GM21390 (cell line): ENCODE measurements around the gene GGT1.
"Not testable (repeated sequence)": the region's sequence is repeated elsewhere in the genome, so short reads cannot be mapped to it uniquely, and the experiment has no call there.

Experiments
- ATAC-seq: cut with Tn5 transposase; IDR thresholded peaks from one replicate; pipeline ENCODE4 v1.9.1; 2021; ENCODE audit not compliant: unreplicated experiment

GGT1 gene

DNA sequence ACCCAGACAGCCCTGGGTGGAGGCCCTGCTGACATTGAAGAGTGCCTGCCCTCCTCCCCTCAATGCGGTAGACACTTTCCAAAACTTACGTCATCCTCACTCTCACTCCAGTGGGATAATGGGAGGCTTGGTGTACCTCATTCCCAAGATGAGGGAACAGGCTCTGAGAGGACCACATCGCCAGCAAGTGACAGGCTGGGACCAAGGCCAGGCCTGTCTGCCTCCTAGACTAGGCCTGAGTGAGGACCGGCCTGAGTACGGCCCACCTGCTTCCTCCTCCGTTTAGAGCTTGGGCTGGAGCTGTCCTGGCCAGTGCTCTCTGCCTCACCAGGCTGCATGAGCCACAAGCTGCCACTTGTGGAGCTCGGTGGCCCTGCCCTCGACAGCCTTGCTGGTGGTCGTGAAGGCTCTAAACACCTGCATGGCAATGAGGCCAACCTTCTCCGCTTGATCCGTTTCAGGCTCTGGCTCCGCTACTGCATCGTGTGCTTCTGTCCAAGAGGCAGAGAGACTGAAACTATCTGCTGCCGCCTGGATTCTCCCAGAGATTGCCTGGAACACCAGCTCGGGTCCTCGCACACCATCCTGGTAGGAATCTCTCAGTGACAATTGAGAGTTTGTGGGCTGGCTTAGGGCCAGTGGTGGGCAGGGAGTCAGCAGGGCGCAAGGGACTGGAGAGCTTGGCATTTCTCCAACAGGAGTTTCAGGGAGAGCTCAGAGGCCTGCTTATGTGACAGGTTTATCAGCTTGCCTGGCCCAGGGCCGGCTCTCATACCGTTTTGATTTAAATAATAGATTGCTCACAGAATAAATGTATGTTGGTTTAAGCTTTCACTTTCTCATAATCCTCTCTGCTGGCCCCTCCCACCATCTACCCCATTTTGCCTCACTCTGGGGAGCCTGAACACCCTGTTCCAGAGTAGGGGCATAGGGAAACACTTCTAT, 19.5 kb upstream of the GGT1 start:
- ATAC-seq = no peak

DNA sequence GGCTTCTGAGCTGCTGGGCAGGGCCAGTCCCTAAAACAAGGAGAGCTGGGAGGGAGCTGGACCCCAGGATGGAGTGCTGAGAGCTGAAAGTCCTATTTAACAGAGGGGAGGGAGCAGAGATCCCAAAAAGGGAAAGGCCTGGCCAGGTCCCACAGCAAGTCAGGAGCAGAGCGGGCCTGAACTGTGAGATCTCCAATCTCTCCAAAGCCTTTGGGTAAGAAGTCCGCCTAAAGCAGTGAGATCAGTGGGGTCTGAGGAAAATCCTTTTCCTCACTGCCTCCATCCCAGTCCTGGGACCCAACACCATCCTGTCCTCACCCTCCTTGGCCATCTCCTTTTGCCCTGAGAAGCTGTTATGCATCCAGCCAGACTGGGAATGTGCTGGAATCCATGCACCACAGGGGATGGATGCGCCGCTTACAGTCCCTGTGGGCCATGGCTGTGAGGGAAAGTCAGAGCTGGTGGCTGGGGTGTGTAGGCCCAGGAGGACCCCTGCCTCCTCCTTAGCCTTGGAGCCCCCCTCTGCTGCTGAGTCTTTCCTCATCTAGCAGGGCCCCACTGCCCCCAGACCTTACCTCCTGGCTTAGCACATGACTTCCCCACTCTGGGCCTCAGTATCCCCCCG, 18.7 kb upstream of the GGT1 start:
- no peak for ATAC-seq

DNA sequence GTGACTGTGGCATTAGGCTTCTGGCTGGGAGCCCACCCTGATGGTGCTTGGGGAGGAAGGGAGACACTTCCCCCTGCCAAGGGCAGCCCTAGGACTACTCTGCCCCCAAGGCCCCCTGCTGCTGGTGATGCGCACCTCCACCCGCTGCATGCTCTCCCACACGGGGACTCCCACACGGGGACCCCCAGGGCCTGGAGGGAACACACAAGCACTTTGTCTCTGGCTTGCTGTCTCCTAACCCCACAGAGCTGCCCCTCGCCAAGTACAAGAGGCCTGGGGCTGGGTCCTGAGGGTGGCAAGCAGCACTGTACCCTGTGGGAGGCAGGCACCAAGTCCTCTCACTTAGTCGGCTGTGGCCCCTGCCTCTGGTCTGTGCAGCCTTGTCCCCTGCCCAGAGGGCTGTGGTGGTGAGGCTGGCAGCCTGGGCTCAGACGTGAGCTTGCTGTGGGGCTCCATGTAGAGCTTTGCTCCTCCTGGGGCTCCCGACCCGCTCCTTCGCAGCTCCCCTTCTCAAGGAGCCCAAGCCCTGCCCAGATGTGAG, 18.1 kb upstream of the GGT1 start:
- no peak for ATAC-seq

DNA sequence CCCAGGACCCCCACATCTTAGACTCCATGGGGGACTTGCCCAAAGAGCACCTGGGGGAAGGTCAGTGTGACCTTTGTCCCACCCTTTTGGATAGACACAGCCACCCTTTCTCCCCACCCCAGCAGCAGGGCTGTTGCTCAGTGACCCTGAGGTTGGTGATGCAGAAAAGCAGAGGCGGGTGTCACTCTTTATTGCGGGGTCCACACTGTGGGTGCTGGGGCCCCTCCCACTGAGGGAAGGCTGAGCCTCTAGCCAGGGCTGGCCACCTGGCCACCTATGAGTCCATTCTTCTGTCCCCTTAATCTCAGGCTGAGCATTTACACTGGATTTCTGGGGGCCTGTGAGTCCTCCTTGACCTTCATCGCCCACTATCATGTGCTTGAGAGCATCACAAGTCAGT, 17.5 kb upstream of the GGT1 start:
- ATAC-seq = no peak

DNA sequence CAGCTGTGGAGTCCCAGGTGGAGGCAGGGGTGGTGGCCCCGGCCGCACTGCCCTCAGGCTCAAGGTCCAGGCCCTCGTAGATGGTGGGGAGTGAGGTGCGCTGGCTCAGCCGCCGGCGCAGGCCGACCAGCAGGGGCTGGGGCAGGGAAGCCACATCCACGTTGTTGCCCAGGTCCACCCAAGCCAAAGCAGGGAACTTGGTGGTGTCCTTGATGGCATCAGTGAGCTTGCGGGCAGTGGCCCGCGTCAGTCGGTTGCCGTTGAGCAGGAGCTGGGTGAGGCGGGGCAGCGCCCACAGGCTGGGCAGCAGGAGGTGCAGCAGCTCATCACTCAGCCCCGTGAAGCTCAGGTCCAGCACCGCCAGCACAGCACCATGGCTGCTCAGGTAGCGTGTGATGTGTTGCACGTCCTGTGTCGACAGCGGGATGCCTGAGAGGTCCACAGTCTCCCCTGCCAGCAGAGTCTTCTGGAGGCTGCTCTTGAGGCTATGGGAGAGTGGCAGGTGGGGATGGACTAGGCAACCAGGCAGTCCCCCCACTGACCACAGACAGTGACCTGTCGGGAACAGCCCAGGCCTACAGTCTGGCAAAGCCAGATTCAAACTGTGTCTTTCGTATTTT, 17.0 kb upstream of the GGT1 start:
- ATAC-seq = no peak

DNA sequence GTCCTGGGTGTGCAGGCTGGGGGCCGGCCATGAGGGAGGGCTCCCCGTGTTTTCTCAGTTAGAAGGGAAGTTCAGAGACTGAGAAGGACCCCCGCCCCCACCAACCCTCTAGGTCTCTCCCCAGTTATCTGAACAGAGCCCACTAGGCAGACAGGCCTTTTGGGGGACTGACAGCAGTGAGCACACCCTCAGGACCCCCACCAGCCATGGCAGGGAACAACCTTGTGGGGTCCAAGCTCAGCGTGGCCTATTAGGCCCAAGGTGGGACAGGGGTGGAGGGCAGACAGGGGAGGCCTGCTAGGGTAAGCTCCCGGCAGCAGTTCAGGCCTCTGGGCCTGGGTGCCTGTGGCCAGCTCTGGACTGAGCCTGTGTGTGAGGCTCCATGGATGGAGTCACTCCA, 15.7 kb upstream of the GGT1 start:
- ATAC-seq = no peak

DNA sequence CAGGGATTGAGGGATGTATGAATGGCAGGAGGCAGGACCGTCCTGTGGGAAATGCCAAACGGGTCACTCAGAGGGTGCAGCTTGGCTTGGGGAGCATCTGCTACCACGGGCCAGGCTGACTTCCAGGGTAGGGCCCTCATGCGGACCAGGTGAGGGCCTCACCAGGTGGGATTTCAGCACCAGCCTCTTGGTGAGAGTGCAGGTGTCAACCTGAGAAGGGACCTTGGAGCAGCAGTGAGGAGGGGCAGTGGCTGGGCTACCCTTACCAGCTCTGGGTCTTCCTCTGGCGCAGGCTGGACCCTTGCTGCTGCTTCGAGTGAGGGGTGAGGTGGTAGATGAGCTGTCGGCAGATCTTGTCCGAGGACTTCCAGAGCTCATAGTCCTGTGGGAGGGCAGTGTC, 15.0 kb upstream of the GGT1 start:
- no peak for ATAC-seq

DNA sequence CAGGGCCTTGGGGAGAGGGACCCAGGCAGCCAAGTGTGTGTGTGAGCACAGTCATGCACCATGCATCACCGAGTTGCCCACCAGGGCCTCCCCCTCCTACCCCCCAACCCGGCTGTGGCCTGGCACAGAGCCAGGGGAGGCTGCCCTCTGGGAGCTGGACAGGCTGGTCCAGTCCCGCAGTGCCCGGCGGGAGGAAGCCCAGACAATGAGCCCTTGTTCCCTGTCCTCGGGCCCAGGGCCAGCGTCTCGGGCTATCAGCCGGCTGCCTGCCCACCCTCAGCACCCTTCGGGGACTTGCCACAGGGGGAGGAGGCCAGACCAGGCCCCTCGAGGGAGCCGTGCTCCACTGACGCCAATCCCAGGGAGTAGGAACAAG, 14.6 kb upstream of the GGT1 start:
- no peak for ATAC-seq

DNA sequence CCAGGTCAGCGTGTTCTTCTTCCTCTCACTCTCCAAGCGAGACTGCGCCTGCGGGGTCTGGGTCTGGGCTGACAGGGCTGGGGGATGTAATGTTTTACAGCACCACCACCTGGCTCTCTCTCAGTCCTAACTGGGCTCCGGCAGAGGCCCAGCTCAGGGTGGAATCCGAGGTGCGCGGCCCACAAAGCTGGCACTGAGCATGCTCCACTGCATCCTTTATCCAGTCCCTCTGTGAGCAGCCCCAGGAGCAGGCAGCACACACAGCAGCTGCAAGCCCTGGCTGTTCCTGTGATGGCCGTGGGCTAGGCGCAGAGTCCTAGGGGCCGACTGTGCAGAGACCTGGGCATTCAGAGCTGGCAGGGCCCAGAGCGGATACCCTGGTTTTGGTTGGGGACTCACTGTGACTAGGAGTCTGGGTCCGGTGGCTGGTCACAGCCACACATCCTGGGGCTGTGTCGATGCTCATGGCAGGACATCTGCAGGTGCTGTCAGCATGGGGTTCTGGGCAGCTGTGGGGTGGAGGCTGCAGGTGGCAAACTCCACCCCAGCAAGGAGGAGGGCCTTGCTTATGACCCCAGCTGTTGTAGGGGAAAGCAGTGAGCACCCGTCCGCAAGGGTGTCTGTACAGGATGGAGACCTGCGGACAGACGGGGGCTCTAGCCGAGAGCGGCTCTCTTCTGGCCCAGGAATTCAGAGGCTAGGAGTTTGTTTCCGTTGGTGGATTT, 14.1 kb upstream of the GGT1 start:
- no peak for ATAC-seq

DNA sequence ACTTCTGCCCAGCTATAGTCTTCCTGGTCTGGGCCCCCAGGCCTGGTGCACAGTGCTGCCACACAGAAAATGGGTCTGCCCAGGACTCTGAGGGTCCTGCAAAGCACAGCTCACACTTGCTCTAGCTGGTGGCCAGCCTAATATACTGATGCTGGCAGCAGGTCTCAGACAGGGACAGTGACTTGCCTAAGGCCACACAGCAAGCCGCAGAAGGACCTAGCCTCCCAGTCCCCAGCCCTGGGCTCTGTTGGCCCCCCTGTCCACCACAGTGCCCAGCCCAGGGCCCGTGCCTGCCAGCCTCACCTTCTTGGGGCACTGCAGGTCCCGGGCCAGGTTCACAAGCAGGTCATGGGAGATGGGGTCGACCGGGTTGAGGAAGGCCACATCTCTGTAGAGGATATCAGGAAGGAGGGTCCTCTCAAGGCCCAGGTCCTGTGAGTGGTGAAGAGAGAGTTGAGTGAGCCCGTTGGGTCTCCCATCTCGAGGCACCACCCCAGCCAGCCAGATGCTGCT, 13.4 kb upstream of the GGT1 start:
- no peak for ATAC-seq

DNA sequence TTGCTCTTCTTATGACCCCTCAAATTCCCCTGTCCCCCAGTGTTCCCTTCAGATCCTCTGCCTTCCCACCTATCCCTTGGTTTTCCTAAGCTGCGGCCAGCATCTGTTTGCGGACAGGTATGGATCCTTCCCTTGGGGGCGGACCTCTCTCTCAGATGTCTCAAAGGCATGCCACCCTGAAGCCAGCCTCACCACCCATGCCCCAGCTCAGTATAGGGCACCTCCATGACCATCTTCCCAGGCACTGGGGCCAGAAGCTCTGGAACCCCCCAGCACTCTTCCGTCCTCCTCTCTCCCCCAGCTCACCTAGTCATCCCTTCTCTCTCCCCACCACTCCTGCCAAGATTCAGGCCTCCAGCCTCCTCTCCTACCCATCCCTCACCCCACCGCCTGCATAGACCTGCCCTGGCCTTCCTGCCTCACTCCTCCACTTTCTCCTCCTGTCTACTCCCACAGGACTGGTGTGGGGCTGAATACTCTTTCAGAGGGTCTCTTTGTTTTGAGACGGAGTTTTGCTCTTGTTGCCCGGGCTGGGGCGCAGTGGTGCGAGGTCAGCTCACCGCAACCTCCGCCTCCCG, 12.3 kb upstream of the GGT1 start:
- ATAC-seq = no peak

DNA sequence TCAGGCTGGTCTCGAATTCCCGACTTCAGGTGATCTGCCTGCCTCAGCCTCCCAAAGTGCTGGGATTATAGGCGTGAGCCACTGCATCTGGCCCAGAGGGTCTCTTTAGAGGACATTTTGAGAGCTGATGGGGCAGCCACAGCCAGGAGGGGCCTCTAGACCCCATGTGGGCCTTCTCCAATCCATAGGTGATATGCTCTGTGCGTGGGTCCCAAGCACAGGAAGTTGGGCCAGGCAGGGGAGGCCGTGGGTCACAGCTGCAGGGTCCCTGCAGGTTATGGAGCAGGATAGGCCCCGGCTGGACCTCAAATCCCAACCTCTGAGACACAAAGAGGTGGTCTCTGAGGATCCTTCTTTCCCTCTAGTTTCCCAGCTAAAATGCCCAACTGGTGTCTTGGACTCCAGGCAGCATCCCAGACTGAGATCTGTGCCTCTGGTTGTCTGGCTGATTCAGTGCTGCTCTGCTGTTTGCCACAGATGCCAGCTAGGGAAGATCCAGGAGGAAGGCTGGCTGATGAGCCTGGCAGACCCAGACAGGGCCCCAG, 11.6 kb upstream of the GGT1 start:
- no peak for ATAC-seq

DNA sequence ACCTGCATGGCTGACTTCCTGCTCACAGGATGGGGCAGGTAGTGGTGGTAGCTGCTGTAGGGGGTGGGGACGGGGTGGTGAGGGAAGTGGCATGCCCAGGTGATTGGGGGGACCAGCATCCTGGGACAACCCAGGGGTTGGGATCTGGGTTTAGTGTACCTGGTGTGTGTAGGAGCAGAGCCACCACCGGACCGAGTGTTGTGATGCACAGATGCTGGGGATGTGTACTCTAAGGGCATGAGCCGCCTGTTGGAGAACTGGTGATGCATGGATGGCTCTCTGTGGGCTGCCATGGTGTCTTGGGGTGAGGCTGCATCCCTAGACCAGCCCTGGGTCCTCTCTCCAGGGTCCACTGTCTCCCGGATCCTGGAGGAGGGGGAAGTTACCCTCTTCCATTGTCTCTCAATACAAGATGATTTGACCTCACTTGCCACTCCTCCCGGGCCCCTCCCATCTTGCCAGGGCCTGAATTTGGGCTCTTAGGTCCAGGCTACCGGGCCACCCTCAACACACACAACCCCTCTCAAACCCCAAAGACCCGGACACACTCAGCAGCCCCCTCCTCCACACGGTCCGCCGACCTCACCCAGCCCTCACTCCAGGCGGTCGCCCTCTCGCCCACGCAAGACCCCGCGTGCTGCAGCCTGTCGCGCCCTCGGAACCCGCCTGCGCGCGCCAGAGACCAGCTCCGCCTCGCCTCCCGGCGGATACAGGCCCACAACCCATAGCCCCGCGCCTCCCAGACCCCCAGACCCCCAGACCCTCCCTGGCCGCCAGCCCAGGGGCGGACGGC, 10.7 kb upstream of the GGT1 start:
- ATAC-seq = no peak

DNA sequence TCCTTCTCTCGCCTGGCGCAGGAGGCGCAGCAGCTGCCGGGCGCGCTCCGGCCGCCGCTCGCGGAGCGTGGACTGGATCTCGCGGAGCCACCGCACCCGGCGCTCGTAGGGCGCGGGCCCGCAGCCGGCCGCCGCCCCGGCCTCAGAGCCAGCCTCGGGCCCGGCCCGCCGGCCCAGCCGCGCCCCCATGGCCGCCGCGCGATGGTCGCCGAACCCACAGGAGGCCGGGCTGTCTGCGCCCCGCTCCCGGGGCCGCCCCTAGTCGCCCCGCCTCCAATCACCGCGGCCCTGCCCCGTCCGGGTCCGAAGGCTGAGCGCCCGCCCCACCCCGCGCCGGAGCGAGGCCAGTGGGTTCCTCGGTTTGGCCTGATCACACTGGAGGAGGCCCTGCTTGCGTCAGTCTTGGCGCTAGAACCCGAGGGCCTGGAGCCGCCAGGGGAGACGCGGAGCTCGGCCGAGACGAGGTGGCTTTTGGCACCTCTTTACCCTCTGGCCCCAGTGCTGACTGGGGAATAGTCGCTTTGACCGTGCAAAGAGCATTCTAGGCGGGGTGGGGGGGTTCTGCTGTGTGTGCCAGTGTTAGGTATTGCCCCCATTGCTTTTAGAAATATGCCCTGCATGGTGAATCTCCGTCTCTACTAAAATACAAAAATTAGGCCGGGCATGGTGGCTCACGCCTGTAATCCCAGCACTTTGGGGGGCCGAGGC, 10.0 kb upstream of the GGT1 start, which contains the start of gene LRRC75B:
Gene LRRC75B, minus strand, starts transcription at position 223 of the 708 bp plus-strand sequence. Its CDS starts 34 bp downstream, at position 189.
- ATAC-seq = peak; percentile 82

DNA sequence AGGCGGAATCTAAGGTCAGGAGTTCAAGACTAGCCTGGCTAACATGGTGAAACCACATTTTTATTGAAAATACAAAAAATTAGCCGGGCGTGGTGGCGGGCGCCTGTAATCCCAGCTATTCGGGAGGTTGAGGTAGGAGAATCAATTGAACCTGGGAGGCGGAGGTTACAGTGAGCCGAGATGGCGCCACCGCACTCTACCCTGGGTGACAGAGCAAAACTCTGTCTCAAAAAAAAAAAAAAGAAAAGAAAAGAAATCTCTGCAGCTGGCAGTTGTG, 9.5 kb upstream of the GGT1 start:
- not testable (repeated sequence) for ATAC-seq

DNA sequence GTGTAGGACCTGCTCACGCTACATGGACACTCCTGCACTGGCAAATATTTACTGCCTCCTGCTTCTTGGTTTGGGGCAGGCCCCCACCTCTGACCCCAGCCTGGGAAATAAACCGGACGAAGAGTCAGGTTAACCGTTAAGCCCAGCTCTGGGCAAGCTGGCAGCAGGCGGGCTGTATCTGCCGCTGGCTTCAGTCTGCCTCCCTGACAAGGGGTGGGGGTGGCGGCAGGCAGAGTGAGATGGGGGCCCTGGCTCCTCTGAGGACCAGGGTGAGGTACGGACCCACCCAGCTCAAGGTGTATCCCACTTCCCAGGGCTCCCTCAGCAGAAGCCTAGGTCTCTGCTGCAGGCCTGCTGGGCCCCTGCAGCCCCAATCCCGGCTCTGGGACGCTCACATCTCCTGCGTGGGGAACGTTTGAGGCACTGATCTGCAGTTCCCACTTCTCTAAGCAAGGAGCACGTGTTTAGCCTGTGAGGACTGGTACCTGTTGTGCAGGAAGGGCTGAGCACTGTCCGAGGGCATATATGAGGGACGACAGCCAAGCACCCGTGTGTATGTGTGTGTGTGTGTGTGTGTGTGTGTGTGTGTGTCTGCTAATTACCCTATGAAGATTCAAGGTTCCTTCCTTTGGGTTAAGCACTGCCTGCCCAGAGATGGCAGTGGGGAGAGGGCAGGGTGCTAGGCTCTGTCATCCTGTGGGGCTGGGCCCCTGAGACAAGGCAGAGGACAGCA, 9.0 kb upstream of the GGT1 start:
- ATAC-seq = no peak

DNA sequence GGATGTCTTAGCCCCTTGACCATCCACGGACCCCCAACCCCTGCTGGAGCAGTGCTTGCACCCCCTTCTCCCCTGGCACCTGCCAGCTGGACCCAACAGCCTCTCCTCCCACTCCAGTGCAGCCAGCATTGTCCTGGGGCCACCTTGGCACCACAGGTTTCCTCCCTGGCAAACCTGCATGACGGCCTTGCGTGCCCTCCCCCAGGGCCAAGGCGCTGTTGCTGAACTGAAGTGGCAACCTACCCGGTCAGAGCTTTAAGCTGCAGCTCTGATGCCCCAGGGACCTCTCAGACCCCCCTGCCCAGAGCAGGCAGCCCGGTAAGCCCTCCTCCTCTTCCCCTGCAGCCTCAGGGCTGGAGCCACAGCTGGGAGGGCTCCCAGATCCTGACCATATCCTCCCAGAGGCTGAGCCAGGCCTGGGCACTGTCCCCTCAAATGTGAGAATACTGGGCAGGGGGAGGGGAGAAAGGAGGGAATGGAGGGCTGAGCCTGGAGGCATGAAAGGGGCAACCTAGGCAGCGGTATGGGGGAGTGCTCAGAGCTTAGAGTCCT, 8.3 kb upstream of the GGT1 start:
- ATAC-seq = no peak

DNA sequence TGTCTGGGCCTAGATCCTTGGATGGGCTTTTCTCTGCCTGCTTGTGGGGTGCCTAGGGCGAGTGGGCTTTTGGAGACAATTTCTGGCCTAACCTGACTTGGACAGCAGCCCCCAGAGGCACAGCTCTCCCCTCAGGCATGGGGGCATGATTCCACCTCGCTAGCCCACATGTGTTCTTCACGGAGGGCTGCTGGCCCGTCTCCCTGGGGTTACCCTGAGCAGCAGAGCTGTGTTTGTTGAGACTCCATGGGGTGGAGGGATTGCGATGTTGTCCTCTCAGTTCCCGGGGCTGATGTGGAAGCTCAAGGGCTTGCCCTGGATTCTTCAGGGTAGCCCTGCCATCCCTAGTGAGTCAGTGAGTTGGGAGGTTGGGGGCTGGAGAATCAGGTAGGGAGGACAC, 7.8 kb upstream of the GGT1 start:
- ATAC-seq = no peak
